Ovary (tissue), 3 donors: Measurements from ENCODE around the gene TREM2.

Experiments
- CTCF ChIP-seq, 3 donors: fragments of 450-650 bp in 2 of 3; fragments of 200-600 bp in 1 of 3; IDR thresholded peaks; one replicate each; pipeline versions ENCODE4 v1.5.1 to v1.8.0; 2016 to 2022; ENCODE audit warnings: antibody characterized with exemption in 3 of 3, mild to moderate bottlenecking in 1 of 3
- EP300 ChIP-seq: sonication (generic); formaldehyde crosslinking; IDR thresholded peaks from one replicate; pipeline ENCODE4 v1.6.1; 2017; ENCODE audit warnings: antibody characterized with exemption
- POLR2A ChIP-seq: fragments of 450-650 bp; IDR thresholded peaks from one replicate; pipeline ENCODE4 v1.6.1; 2017; ENCODE audit warnings: antibody characterized with exemption, mild to moderate bottlenecking, moderate library complexity
- donor health status: DM: no; HTN: no; CAD: no.

GRCh38 chr6:41161851-41162552 is 914 bp downstream of the TREM2 start:
- no peak for TF ChIP-seq CTCF (IDR thresholded peaks at IDR 0.05)
- no peak for TF ChIP-seq POLR2A
- no peak for TF ChIP-seq EP300
